Skeletal muscle tissue (tissue), 4 donors: ENCODE results near the gene GJA5. TPM values are rescaled to one million over a fixed set of nuclear protein-coding genes. Genes with fewer than 3 reads are reported as not detected.
"Not testable (repeated sequence)": the region's sequence is repeated elsewhere in the genome, so short reads cannot be mapped to it uniquely, and the experiment has no call there.

Experiments used
- H3K27ac ChIP-seq: one replicate; pipeline ENCODE4 v1.7.0; 2013; ENCODE audit warnings: mild to moderate bottlenecking, low read depth, low read length, inconsistent platforms
- H3K27me3 ChIP-seq, 3 donors: one replicate each; pipeline ENCODE4 v1.7.0; 2013; ENCODE audit warnings: low read length in 3 of 3; ENCODE audit not compliant: control insufficient read depth in 3 of 3, insufficient read depth in 3 of 3
- H3K36me3 ChIP-seq, 3 donors: one replicate each; pipeline ENCODE4 v1.7.0; 2013; ENCODE audit warnings: low read length in 3 of 3; ENCODE audit not compliant: control insufficient read depth in 3 of 3, insufficient read depth in 3 of 3
- H3K4me1 ChIP-seq, 3 donors: one replicate each; pipeline ENCODE4 v1.7.0; 2013; ENCODE audit warnings: low read length in 3 of 3, mild to moderate bottlenecking in 3 of 3; ENCODE audit not compliant: control insufficient read depth in 3 of 3, insufficient read depth in 3 of 3
- H3K4me3 ChIP-seq, 3 donors: one replicate each; pipeline ENCODE4 v1.7.0; 2013; ENCODE audit warnings: low read length in 3 of 3
- H3K9ac ChIP-seq, 3 donors: one replicate each; pipeline ENCODE4 v1.7.0; 2013; ENCODE audit warnings: low read length in 3 of 3, mild to moderate bottlenecking in 3 of 3, moderate library complexity in 2 of 3, low read depth in 1 of 3
- H3K9me3 ChIP-seq, 3 donors: one replicate each; pipeline ENCODE4 v1.7.0; 2013; ENCODE audit warnings: low read length in 3 of 3; ENCODE audit not compliant: control insufficient read depth in 3 of 3
- total RNA-seq: library from RNA; depleted of rRNA; stranded (reverse); fragments of >200 nt; gene quantifications from one replicate; pipeline ENCODE4 v1.2.3, GENCODE V29; 2014
- donor health status: Osteomylitis.

GJA5 gene
- total RNA-seq, 1 donor from 2014 or later: 13.0 TPM

- H3K4me1 ChIP-seq: no peaks in the 10 kb centered on the region
- H3K9me3 ChIP-seq: no peaks in the 10 kb centered on the region
- H3K9ac ChIP-seq: no peak overlapping the region
- H3K27ac ChIP-seq: no peak overlapping the region
- H3K4me3 ChIP-seq: no peak overlapping the region
- H3K27me3 ChIP-seq: no peaks in the 10 kb centered on the region
- H3K36me3 ChIP-seq: no peaks in the 10 kb centered on the region
These were observed 23.5 kb downstream of the GJA5 start for GRCh38 chr1:147736883-147737282.

- H3K9ac ChIP-seq: no peak overlapping the region
- no peak overlapping the region for H3K27ac ChIP-seq
- H3K4me1 ChIP-seq: no peaks in the 10 kb centered on the region
- no peaks in the 10 kb centered on the region for H3K9me3 ChIP-seq
- no peak overlapping the region for H3K4me3 ChIP-seq
- no peaks in the 10 kb centered on the region for H3K27me3 ChIP-seq
- H3K36me3 ChIP-seq: no peaks in the 10 kb centered on the region
These were observed 25.0 kb downstream of the GJA5 start for GRCh38 chr1:147735423-147735822.

GRCh38 chr1:147734291-147734841 is 26.0 kb downstream of the GJA5 start:
- not testable (repeated sequence) for H3K9ac ChIP-seq, H3K27ac ChIP-seq, H3K27me3 ChIP-seq, H3K4me3 ChIP-seq, H3K4me1 ChIP-seq, H3K9me3 ChIP-seq, H3K36me3 ChIP-seq

GRCh38 chr1:147729315-147729714 is 31.1 kb downstream of the GJA5 start:
- no peaks in the 10 kb centered on the region for H3K4me1 ChIP-seq
- no peaks in the 10 kb centered on the region for H3K9me3 ChIP-seq
- no peak overlapping the region for H3K9ac ChIP-seq
- no peaks in the 10 kb centered on the region for H3K27me3 ChIP-seq
- H3K4me3 ChIP-seq: no peak overlapping the region
- no peak overlapping the region for H3K27ac ChIP-seq
- no peaks in the 10 kb centered on the region for H3K36me3 ChIP-seq

- Histone ChIP-seq H3K4me3 (no peak overlapping the region), H3K9me3 (no peaks in the 10 kb centered on the region), H3K27me3 (peaks cover 0 to 4% (median 3%) of the 10 kb centered on the region in 3 donors), H3K4me1 (no peaks in the 10 kb centered on the region), H3K27ac (no peak overlapping the region), H3K9ac (no peak overlapping the region), H3K36me3 (no peaks in the 10 kb centered on the region)
These were observed 34.2 kb downstream of the GJA5 start for GRCh38 chr1:147726168-147726567.

GRCh38 chr1:147725685-147726084 is 34.7 kb downstream of the GJA5 start:
- H3K36me3 ChIP-seq: no peaks in the 10 kb centered on the region
- H3K4me3 ChIP-seq: no peak overlapping the region
- no peaks in the 10 kb centered on the region for H3K9me3 ChIP-seq
- H3K4me1 ChIP-seq: no peaks in the 10 kb centered on the region
- H3K27me3 ChIP-seq: peaks cover 0 to 4% (median 3%) of the 10 kb centered on the region in 3 donors
- H3K9ac ChIP-seq: no peak overlapping the region
- H3K27ac ChIP-seq: no peak overlapping the region

- Histone ChIP-seq H3K9ac (no peak overlapping the region), H3K27me3 (peaks cover 0 to 4% (median 3%) of the 10 kb centered on the region in 3 donors), H3K4me3 (no peak overlapping the region), H3K9me3 (no peaks in the 10 kb centered on the region), H3K4me1 (no peaks in the 10 kb centered on the region), H3K27ac (no peak overlapping the region), H3K36me3 (no peaks in the 10 kb centered on the region)
These were observed 36.6 kb downstream of the GJA5 start for GRCh38 chr1:147723691-147724323.

- H3K4me3 ChIP-seq: no peak overlapping the region
- peaks cover 0 to 7% (median 4%) of the 10 kb centered on the region in 3 donors for H3K27me3 ChIP-seq
- H3K36me3 ChIP-seq: no peaks in the 10 kb centered on the region
- no peak overlapping the region for H3K9ac ChIP-seq
- no peak overlapping the region for H3K27ac ChIP-seq
- no peaks in the 10 kb centered on the region for H3K9me3 ChIP-seq
- H3K4me1 ChIP-seq: no peaks in the 10 kb centered on the region
These were observed 38.3 kb downstream of the GJA5 start for GRCh38 chr1:147722124-147722523.

- Histone ChIP-seq H3K4me1 (no peaks in the 10 kb centered on the region), H3K9me3 (no peaks in the 10 kb centered on the region), H3K27ac (no peak overlapping the region), H3K36me3 (no peaks in the 10 kb centered on the region), H3K9ac (no peak overlapping the region), H3K4me3 (no peak overlapping the region), H3K27me3 (peaks cover 0 to 8% (median 4%) of the 10 kb centered on the region in 3 donors)
These were observed 38.7 kb downstream of the GJA5 start for GRCh38 chr1:147721716-147722115.

- H3K9me3 ChIP-seq: no peaks in the 10 kb centered on the region
- no peaks in the 10 kb centered on the region for H3K4me1 ChIP-seq
- no peak overlapping the region for H3K9ac ChIP-seq
- no peaks in the 10 kb centered on the region for H3K36me3 ChIP-seq
- peaks cover 0 to 8% (median 4%) of the 10 kb centered on the region in 3 donors for H3K27me3 ChIP-seq
- no peak overlapping the region for H3K27ac ChIP-seq
- no peak overlapping the region for H3K4me3 ChIP-seq
These were observed 39.8 kb downstream of the GJA5 start for GRCh38 chr1:147720557-147720956.
